HG03139 (cell line): ENCODE measurements around the gene STRN3.
"Not testable (repeated sequence)": the region's sequence is repeated elsewhere in the genome, so short reads cannot be mapped to it uniquely, and the experiment has no call there.

Experiments used
- ATAC-seq: cut with Tn5 transposase; IDR thresholded peaks from one replicate; pipeline ENCODE4 v1.9.1; 2021; ENCODE audit not compliant: unreplicated experiment

The STRN3 gene

DNA sequence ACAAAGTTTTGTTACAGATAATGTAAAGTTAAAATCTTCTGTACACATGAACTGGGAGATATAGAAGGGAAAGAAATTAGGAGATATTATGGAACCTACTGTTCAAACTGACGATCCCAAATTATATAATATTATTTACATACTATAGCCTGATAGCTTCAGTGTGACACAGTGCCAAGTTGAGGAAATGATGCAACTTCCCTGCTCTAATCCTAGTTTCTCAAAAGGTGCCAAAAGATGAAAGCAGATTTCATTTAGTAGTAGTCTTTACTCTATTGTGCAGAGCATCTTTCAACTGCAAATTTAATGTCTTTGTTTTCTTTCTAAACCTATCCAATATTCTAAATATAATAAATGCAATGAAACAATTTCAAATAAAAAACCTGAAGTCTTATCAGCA is 104.9 kb downstream of the STRN3 start:
- no peak for ATAC-seq

DNA sequence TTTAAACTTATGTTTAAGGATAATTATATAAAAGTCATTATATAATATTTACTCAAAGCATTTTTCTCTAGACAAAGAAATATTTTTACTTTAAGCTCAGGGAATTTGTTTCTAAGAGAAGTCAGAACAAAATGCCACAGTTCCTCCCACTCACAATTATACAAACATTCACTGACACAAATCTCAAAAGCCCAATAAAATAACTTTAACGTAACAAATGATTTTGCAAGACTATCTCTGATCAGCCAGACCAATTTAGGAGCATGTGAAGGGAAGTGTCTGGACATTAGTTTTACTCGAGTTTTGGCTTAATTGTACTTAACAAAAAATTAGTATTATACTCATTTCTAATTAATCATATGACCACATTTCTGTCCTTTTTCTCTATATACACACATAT is 110.6 kb downstream of the STRN3 start:
- ATAC-seq = no peak

DNA sequence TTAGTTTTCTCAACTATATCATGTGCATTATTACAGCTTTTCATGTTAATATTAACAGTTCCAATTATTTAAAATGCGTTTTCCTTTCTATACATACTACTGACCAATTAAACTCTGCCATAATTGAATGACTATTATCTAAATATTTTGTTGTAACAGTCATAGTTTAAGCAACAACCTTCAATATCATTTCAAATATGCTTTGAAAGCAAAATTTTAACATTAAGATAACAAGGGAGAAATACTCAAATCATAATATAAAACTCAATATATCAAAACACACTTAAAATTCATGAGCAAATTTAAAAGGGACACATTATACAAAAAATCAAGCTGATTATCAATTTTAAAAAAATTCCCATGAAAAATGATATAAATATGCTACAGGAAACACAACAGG is 111.4 kb downstream of the STRN3 start:
- no peak for ATAC-seq

DNA sequence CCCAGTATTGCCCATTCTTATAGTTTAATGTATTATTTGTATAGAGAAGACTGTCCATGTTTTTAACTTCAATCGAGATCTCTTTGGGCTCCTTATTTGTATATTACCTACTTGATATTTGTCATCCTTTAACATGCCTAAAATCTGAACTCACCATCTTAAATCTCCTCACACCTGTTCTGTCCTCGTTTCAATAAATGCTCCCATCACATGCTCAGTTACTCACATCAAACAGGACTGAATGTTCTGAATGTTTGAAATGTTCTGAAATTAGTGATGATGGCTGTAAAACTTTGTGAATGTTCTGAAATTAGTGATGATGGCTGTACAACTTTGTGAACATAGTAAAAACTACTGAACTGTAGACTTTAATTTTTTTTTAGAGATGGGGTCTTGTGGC is 117.4 kb downstream of the STRN3 start:
- no peak for ATAC-seq

DNA sequence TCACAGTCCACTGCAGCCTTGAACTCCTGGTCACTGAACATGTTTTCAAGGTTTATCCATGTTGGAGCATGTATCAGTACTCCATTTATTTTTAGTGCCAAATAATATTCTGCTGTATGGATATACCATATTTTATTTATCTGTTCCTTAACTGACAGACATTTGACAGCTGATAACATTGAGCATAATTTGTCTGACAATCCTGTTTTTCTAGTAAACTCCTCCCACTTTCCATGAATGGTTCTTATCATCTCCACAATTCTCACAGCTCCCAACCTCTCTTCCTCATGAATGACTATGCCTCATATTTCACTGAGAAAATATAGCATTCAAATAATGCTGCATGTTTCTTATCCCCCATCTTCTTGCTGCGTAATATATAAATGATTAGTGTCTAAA is 118.5 kb downstream of the STRN3 start:
- ATAC-seq = no peak

DNA sequence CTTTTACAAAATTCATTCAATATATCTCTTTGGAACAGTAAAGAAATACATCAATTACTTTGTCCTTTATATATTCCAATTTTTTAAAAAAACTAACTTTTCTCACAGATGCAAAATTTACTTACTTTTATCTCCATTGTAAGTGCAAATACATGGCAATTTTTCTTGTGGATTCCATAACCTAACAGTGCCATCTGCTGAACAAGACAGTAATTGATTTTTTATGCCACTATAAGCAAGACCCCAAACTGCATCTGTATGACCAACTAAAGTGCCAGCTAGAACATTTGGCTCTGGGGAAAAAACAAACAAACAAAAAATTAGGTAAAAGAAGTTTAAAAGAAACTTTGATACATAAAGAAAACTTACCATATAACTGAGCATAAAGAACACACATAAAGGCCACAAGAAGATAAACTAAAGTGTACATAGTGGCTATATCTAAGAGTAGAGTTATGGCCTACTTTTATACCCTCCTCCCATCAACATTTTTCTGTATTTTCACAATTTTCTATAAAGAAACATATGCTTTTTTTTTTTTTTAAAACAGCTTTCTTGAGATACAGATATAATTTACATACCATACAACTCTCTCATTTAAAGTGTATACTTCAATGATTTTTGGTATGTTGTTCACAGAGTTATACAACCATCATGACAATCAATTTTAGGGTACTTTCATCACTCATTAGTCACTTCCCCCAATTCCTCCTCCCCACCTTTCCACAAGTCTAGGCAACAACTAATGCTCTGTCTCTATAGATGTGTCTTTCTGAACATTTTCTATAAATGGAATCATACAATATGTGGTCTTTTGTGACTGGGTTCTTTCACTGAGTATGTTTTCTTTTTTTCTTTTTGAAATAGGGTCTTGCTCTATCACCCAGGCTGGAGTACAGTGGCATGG is 119.2 kb downstream of the STRN3 start:
- no peak for ATAC-seq

DNA sequence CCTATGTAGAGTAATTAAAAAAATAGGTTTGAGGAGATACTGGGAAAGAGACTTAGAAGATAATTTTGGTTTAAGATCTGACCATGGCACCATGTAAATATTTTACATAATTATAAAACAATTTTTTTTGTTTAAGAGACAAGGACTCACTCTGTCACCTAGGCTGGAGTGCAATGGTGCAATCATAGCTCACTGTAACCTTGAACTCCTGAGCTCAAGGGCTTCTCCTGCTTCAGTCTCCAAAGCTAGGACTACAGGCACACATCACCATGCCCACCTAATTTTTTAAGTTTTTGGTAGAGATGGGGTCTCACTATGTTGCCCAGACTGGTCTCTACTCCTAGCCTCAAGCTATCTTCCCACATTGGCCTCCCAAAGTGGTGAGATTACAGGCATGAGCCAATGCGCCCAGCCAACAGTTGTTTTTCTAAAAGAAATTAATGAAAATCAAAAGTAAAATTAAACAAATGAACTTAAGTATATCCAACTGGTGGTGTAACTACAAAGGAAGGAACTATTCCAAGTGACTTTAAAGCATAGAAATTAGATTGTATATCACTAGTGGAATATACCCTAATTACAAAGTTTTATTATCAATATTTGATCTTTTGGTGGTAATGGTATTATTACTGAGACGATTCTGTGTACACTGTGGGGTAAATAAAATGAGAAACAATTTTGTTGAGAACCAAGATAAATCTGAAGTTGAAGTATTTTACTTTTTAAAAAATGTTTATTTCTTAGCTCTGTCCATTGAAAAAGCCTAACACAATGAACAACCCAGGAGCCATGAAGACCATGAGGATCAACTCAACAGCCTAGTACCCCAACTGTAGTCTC is 122.7 kb downstream of the STRN3 start:
- no peak for ATAC-seq

DNA sequence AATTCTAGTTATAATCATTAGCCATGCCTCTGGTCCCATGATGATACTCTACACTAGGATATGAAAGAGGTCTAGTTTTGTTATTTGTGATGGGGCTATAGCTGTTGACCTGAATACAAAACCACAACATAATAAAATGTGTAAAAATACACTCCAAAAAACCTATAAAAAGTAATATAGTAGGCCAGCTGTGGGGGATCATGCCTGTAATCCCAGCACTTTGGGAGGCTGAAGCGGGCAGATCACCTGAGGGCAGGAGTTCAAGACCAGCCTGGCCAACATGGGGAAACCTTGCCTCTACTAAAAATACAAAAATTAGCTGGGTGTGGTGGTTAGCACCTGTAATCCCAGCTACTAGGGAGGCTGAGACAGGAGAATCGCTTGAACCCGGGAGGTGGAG is 129.1 kb downstream of the STRN3 start:
- not testable (repeated sequence) for ATAC-seq

DNA sequence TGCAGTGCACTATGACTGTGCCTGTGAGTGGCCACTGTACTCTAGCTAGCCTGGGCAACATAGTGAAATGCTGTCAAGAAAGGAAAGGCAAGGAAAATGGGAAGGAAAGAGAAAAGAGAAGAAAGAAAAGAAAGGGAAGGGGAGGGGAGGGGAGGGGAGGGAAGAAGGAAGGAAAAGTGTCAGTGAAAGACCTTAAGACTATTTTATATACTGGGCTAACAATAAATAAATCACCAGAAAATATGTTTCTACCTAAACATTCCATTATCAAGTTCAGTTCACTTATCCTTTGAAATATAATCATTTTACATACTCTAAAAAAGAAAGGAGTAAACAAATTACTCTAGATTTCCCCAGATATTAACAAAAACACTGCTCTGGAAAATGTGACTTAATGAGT is 129.7 kb downstream of the STRN3 start:
- no peak for ATAC-seq

DNA sequence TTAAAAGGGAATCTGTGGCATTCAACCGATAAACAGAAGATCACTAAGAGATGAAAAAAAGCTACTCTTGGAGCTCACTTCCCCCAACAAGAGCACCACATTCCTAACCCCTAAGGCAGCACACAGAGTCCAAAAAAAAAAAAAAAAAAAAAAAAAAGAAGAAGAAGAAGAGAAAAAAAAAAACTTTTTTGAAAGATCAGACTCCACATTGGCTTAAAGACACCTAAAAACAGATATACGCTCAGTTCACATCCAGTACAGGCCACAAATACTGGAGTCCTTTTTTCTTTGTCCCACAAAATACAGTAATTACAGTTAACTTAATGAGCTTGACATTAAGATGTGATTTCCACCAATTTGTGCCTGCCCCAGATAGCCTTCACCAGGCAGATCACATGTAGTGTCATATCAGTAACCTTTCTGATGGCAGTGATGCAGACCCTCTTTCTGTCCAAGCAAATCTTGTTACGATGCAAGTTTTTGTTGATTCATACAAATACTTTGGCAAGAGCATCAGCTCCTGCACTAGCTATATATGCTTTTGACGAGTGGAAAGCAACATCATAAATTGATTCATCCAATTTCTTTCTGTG is 131.2 kb downstream of the STRN3 start:
- no peak for ATAC-seq

DNA sequence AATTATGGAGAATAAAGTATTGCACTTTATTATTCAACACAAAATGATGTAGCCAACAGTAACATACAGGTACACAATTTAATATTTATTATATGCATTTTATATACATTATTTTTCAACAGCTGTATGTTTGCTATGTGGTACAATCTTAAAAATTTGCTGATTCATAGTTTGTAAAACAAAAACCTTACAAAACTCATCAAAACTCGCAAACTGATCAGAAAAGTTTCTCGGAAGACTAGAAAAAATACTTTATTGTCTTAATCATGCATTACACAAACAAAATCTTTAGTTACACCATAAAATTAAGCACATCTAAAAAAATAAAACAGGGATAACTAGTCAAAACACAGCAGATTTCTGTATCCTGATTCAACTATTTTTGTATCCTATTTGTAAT is 132.4 kb downstream of the STRN3 start:
- ATAC-seq = no peak

DNA sequence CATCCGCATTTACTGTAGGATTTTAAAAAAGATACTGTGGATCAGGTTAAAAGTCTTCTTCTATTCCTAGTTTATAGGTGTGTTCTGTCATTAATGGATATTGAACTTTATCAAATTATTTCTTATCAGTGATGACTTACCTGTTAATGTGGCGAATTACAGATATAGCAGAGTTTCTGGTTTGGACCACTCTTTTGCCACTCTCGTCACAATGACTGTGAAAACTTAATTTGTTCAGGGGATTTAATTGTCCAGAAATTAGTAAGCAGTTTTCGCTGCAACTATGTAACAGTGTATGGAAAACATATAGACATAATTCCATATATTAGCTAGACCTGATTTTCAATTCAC is 137.0 kb downstream of the STRN3 start:
- no peak for ATAC-seq

DNA sequence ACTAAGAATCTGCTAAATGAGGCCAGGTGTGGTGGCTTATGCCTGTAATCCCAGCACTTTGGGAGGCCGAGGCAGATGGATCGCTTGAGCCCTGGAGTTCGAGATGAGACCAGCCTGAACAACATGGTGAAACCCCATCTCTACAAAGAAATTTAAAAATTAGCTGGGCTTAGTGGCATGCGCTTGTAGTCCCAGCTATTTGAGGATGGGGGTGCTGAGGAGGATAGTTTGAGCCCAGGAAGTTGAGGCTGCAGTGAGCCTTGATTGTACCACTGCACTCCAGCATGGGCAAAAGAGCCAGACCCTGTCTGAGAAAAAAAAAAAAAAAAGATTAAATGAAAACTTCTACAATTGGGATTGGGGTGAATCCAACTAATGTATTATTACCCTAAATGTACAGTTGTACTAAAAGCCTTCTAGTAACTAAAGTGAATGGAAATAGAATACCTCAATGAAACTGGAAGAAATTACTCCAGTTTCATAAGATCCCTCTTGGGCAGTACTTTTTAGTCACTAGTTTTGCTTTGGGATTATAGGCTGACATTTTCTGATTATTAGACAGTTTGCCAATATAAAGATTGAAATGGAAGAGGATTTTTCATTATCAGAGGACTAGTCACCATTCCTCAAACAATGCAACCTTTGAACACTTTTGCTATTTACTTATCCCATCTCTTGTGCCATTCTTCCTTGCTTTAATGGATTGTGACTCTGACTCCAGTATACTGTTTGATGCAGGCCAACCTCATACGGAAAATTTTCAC is 137.5 kb downstream of the STRN3 start:
- no peak for ATAC-seq

DNA sequence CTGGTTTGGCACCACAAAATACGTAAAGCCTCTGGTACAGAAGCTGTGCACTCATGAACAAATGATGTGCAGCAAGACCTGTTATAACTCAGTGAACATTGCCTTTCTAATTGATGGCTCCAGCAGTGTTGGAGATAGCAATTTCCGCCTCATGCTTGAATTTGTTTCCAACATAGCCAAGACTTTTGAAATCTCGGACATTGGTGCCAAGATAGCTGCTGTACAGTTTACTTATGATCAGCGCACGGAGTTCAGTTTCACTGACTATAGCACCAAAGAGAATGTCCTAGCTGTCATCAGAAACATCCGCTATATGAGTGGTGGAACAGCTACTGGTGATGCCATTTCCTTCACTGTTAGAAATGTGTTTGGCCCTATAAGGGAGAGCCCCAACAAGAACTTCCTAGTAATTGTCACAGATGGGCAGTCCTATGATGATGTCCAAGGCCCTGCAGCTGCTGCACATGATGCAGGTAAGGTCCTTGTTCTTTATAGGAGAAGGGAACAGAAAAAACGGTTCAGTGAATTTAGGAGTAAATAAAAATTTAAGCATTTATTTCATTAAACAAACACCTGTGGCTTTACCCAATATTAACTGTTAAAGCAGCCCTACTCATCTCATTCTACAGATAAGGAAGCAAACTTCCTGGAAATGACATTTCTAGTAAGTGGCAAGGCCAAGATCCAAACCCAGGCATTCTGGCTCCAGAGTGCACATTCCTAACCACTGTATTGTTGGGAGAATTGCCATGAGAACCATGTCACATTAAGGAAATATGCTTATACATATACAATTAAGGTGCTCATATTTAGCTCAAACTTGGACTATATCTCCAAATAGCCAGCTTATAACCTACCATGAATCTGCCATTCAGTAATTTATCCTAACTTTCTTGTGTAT is 140.1 kb downstream of the STRN3 start:
- no peak for ATAC-seq

DNA sequence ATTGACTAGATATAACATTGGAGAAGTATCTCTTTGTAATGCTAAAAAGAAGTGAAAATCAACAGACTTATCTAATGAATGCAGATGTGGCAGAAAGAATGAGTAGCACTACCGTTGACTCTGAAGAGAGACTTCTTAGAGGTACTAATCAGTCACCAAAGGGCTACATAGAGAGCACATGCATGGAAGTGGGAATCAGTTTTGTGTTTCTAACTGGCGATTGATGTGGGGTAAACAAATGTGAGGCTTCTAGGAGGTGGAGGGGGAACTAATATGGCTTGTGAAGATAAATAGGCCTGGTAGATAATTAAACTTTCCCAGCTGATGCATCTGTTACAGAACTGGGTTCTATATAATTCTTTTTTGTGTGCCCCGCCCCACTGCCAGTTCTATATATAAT is 141.3 kb downstream of the STRN3 start:
- no peak for ATAC-seq

DNA sequence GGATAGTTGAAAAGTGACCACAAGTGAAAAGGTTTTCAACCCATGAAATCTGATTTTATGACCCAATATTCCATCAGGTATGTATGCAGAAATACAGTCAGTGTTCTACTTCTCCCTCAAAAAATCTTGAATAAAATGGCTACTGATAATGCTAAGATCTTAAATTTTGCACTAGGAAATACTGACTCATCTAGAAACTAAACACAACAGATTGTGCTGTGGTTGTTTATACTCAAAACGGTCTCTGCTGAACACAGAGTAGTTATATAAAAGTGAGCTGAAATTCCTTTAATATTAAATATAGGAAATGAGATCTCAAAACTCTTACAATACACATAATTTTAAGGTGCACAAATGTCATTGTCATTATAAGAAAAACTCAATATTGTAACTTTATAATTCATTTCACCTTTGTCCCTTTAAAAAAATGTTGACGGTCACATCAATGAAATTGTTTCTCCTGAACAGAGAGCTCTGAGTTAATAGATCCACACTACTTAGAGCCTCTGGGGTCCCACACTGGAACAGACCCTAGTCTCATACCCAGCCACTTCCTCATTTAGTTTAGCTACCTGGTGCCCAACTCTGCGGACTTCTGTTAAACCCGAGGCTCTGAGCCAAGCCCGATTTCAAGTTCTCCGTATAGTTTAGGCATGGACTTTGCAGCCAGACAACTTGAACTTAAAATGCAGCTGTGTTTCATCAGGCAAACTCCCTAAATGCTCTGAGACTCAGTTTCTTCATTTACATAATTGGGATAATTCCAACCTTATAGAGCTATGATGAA is 142.5 kb downstream of the STRN3 start:
- no peak for ATAC-seq

DNA sequence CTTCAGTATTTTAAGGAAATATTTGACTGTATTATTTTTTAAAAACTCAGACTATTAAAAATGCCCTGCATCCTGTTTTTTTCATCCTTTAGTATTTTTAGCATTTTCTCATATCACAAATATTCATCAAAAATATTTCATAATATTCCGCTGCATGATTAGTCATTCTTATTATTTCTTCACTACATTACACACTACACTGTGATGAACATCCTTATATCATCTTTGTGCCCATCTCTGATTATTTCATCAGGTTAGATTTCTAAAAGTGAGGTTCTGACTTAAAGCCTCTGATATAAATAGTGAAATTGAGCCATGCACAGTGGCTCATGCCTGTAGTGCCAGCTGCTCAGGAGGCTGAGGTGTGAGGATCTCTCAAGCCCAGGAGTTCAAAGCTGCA is 143.7 kb downstream of the STRN3 start:
- no peak for ATAC-seq

DNA sequence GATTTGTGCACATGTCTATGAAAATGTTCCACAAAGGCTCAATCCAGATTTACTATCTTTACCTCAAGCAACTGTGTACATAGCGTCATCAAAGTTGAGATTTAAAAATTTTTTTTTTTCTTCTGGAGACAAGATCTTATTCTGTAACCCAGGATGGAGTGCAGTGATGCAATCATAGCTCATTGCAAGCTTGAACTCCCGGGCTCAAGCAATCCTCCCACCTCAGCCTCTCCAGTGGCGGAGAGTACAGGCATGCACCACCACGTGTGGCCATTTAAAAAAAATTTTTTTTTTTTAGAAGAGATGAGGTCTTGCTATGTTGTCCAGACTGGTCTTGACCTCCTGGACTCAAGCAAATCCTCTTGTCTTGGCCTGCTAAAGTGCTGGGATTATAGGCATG is 149.5 kb downstream of the STRN3 start:
- no peak for ATAC-seq

DNA sequence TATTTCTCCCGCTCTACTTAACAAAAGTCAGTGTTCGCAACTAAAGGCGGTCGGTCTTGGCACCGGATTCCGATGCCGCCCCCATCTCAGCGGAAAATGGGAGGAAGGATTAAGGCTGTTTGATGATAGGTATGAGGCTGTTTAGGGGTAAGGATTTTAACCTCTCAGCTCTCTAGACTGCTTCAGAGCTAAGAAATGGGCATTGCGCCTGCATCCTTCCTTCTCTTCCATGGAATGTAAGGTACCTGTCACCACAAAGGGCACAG is 150.5 kb downstream of the STRN3 start:
- ATAC-seq = no peak
